GM12865 (cell line): ENCODE results near the gene GFRA3.

Source experiments
- DNase-seq: peaks from one replicate; pipeline ENCODE4 v3.0.0; 2010; ENCODE audit warnings: low read depth
- H3K4me3 ChIP-seq: 2 replicates; pipeline ENCODE4 v1.5.1; 2011; ENCODE audit warnings: mild to moderate bottlenecking, low read depth, low read length, control low read depth
- TF ChIP-seq, protein P1 (sequence below): IDR thresholded peaks from 2 replicates; pipeline ENCODE4 v1.5.1; 2011; ENCODE audit warnings: low read length, control low read depth, low read depth, inconsistent platforms; ENCODE audit not compliant: insufficient read depth; ENCODE audit errors: missing control alignments

Gene GFRA3

DNA sequence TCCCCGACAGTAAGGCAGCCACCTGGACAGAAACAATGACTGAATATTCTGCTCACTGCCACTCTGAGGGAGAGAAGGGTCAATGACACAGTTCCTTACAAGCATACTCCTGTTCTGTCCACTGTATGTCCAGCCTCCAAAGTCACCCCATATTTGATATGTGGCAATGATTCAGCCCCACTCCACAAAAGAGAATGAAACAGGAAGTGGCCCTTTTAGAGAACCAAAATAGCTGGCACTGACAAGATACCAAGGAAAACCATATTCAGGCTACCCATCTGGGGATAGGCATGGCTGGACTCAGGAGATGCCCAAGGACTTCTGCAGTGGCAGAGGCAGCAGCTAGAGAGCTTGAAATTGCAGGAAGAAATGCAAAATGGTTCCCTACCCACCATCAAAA lies 12.8 kb upstream of the GFRA3 start:
- TF ChIP-seq, protein P1, sequence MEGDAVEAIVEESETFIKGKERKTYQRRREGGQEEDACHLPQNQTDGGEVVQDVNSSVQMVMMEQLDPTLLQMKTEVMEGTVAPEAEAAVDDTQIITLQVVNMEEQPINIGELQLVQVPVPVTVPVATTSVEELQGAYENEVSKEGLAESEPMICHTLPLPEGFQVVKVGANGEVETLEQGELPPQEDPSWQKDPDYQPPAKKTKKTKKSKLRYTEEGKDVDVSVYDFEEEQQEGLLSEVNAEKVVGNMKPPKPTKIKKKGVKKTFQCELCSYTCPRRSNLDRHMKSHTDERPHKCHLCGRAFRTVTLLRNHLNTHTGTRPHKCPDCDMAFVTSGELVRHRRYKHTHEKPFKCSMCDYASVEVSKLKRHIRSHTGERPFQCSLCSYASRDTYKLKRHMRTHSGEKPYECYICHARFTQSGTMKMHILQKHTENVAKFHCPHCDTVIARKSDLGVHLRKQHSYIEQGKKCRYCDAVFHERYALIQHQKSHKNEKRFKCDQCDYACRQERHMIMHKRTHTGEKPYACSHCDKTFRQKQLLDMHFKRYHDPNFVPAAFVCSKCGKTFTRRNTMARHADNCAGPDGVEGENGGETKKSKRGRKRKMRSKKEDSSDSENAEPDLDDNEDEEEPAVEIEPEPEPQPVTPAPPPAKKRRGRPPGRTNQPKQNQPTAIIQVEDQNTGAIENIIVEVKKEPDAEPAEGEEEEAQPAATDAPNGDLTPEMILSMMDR: no peak
- no peak for DNase-seq
- no peak overlapping the region for H3K4me3 ChIP-seq

DNA sequence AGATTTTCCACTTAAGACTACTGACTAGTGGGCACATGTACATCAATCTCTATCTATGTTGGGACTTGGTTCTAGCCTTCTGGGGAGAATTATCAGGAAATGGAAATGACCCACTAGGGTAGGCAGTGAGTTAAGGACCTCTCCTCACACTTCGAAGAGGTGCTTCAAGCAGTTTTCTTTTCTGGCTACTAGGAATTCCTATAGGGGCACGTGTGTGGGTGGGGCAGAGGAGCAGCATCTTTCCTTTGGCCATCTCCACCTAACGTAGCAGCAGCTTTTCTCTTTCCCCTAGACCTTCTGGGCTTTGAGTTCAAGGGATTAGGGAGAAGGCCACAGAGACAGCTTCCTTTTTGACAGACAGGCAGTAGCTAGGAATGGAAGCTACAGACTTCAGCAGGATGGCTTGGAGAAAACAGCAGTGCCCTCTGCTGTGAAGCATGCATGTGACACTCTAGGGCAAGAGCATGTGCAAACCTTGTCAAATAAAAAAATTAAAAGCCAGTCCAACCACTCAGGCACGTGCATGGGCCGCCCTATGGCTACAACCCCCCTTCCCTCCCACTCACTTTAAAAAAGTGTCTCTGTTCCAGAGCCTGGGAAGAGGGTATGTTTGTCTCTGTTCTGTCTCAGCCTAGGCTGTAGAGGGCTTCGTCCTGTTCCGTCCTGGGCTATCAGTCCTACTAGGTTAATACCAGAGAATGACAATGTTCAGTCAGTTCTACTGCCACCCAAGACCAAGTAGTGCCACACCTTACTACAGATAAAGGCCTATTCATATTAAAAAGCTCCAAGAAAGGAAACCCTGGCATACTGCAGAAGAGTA lies 8.7 kb upstream of the GFRA3 start:
- H3K4me3 ChIP-seq: no peak overlapping the region
- TF ChIP-seq, protein P1: peak; percentile 31
- peak; percentile 34 for DNase-seq

DNA sequence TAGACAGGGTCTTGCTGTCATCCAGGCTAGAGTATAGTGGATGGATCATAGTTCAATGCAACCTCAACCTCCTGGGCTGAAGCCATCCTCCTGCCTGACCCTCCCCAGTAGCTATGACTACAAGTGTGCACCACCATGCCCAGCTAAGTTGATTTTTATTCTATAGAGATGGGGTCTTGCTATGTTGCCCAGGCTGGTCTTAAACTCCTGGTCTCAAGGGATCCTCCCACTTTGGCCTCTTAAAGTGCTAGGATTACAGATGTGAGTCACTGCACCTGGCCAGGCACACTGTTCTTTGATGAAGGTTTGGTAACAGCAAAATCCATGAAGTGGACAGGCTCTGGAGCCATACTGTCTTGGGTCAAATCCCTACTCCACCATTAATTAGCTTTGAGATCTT lies 6.5 kb upstream of the GFRA3 start:
- DNase-seq: no peak
- no peak overlapping the region for H3K4me3 ChIP-seq
- TF ChIP-seq, protein P1: no peak

DNA sequence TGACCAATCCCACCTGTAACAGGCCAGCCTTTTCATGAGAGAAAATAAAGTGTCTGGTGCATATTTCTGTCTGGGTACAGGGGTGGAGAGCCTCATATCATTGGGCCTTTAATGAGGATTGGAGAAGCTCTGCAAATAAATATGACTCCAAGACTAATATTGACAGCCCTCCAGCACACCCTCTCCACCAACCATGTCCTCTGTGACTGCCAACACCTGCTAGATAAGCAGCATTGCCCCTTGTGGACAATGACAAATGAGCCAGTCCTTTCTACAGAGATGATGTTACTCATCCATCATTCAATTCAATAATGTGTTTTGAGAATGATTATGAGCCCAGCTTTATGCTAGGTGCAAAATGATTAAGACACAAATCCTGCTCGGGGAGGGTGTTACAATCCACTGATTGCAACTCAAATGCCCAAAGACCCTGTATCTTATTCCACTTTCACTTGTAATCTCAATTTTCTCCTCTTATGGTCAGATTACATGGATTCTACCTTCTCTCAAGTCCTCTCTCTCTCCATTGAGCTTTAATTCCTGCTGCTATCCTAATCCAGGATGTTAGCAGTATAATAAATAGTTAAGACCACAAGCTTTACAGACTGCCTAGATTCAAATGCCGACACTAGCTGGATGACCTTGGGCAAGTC lies 2.1 kb upstream of the GFRA3 start:
- no peak overlapping the region for H3K4me3 ChIP-seq
- TF ChIP-seq, protein P1: no peak
- DNase-seq: no peak

DNA sequence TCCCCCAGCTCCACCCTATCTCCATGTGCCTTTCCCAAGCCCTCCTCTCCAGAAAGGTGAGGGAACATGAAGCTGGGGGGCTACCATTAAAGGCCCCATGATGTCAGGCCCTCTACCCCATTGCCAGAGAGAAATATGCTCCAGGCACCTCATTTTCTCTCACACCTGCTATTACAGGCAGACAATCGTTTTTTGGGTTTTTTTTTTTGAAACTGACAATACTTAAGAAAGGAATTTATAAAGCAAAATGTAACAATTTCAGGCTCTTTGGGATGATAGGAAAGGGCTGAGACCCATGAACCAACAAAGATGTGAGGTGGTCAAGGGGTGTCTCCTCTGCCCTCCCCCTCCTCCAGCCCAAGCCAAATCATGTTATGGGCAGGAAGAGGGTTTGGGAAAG lies 1.5 kb upstream of the GFRA3 start:
- TF ChIP-seq, protein P1: no peak
- no peak overlapping the region for H3K4me3 ChIP-seq
- DNase-seq: no peak

DNA sequence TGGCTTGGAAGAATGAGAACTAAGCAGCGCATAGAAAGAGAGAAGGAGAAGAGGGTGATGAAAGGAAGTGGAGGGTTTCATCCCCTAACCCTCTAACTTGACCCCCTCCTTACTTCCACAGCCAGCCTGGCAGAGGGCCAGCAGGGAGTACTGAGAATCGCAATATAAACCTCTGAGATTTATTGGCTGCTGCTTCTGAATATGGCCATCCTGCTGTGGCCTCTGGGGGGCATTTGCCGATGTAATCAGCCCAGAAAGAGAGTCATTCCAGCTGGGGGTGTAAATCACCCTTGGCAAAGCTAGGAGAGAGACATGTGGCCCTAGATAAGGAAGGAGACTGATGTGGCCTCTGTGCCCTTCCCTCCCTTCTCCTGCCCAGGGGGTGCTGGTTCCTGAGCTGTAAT lies 960 bp upstream of the GFRA3 start:
- DNase-seq: no peak
- TF ChIP-seq, protein P1: no peak

More for the DNA sequence above, 960 bp upstream of the GFRA3 start:
- H3K4me3 ChIP-seq: no peak overlapping the region
